Liver (tissue), 9 donors: ENCODE results near the gene SLC38A6. TPM values are rescaled to one million over a fixed set of nuclear protein-coding genes. Genes with fewer than 3 reads are reported as not detected.

Experiments
- DNase-seq: peaks from one replicate; pipeline ENCODE4 v3.0.0-alpha.2; 2017; ENCODE audit warnings: low spot score
- H3K27ac ChIP-seq, 2 donors: one replicate each; pipeline ENCODE4 v1.7.0; 2013; ENCODE audit warnings: inconsistent platforms in 2 of 2, low read length in 2 of 2, control low read depth in 1 of 2, low read depth in 1 of 2, mild to moderate bottlenecking in 1 of 2
- H3K27me3 ChIP-seq, 4 donors: one replicate each; pipeline versions ENCODE4 v1.6.1 to v1.7.0; 2013; ENCODE audit warnings: low read length in 3 of 4, inconsistent platforms in 1 of 4, mild to moderate bottlenecking in 1 of 4, moderate library complexity in 1 of 4; ENCODE audit not compliant: control insufficient read depth in 4 of 4, insufficient read depth in 4 of 4
- H3K36me3 ChIP-seq, 4 donors: one replicate each; pipeline versions ENCODE4 v1.6.1 to v1.7.0; 2013; ENCODE audit warnings: low read length in 3 of 4, mild to moderate bottlenecking in 3 of 4, low read depth in 1 of 4, moderate library complexity in 1 of 4; ENCODE audit not compliant: control insufficient read depth in 4 of 4, insufficient read depth in 3 of 4
- H3K4me1 ChIP-seq, 4 donors: one replicate each; pipeline versions ENCODE4 v1.6.1 to v1.7.0; 2013; ENCODE audit warnings: low read length in 3 of 4, mild to moderate bottlenecking in 3 of 4, moderate library complexity in 1 of 4; ENCODE audit not compliant: control insufficient read depth in 4 of 4, insufficient read depth in 4 of 4
- H3K4me3 ChIP-seq, 3 donors: one replicate each; pipeline versions ENCODE4 v1.6.1 to v1.7.0; 2013; ENCODE audit warnings: low read length in 3 of 3, control low read depth in 1 of 3, low read depth in 1 of 3, mild to moderate bottlenecking in 1 of 3
- H3K9ac ChIP-seq, 2 donors: one replicate each; pipeline ENCODE4 v1.7.0; 2013; ENCODE audit warnings: low read length in 2 of 2, mild to moderate bottlenecking in 2 of 2, moderate library complexity in 2 of 2, control low read depth in 1 of 2, low read depth in 1 of 2
- H3K9me3 ChIP-seq, 4 donors: one replicate each; pipeline versions ENCODE4 v1.6.1 to v1.7.0; 2013; ENCODE audit warnings: low read length in 3 of 4; ENCODE audit not compliant: control insufficient read depth in 4 of 4
- ATF3 ChIP-seq: IDR thresholded peaks from 2 replicates; pipeline ENCODE4 v1.6.1; 2016; ENCODE audit warnings: antibody characterized with exemption
- CTCF ChIP-seq: fragments of 150-350 bp; IDR thresholded peaks from 2 replicates; pipeline ENCODE4 v1.5.1; 2017; ENCODE audit warnings: improper control_type of control experiment, low read depth, low read length; ENCODE audit not compliant: missing input control
- EGR1 ChIP-seq, 2 donors: IDR thresholded peaks; 2 replicates each; pipeline ENCODE4 v1.6.1; 2016 to 2018; ENCODE audit warnings: antibody characterized with exemption in 2 of 2, low read depth in 2 of 2
- FOXA1 ChIP-seq: IDR thresholded peaks from 2 replicates; pipeline ENCODE4 v1.6.1; 2016; ENCODE audit warnings: antibody characterized with exemption
- FOXA2 ChIP-seq: IDR thresholded peaks from 2 replicates; pipeline ENCODE4 v1.6.1; 2016; ENCODE audit warnings: antibody characterized with exemption
- GABPA ChIP-seq, 2 donors: IDR thresholded peaks in 1 of 2; conservative IDR thresholded peaks in 1 of 2; 2 replicates each; pipeline ENCODE4 v1.6.1; 2016; ENCODE audit warnings: antibody characterized with exemption in 2 of 2, mild to moderate bottlenecking in 1 of 2, moderate library complexity in 1 of 2
- HNF4A ChIP-seq, 2 donors: conservative IDR thresholded peaks; 2 replicates each; pipeline ENCODE4 v1.6.1; 2016; ENCODE audit warnings: antibody characterized with exemption in 2 of 2, mild to moderate bottlenecking in 2 of 2
- HNF4G ChIP-seq: IDR thresholded peaks from 2 replicates; pipeline ENCODE4 v1.6.1; 2016; ENCODE audit warnings: antibody characterized with exemption
- JUND ChIP-seq, 2 donors: IDR thresholded peaks; 2 replicates each; pipeline ENCODE4 v1.6.1; 2016; ENCODE audit warnings: antibody characterized with exemption in 2 of 2
- MAX ChIP-seq: IDR thresholded peaks from 2 replicates; pipeline ENCODE4 v1.6.1; 2016; ENCODE audit warnings: antibody characterized with exemption
- NR2F2 ChIP-seq: IDR thresholded peaks from 2 replicates; pipeline ENCODE4 v1.6.1; 2016; ENCODE audit warnings: antibody characterized with exemption
- RAD21 ChIP-seq, 2 donors: IDR thresholded peaks; 2 replicates each; pipeline ENCODE4 v1.6.1; 2016; ENCODE audit warnings: antibody characterized with exemption in 2 of 2, mild to moderate bottlenecking in 2 of 2
- REST ChIP-seq: IDR thresholded peaks from 2 replicates; pipeline ENCODE4 v1.6.1; 2016; ENCODE audit warnings: antibody characterized with exemption, mild to moderate bottlenecking
- SP1 ChIP-seq: IDR thresholded peaks from 2 replicates; pipeline ENCODE4 v1.6.1; 2018; ENCODE audit warnings: antibody characterized with exemption, mild to moderate bottlenecking
- TAF1 ChIP-seq: conservative IDR thresholded peaks from 2 replicates; pipeline ENCODE4 v1.6.1; 2016; ENCODE audit warnings: antibody characterized with exemption, mild to moderate bottlenecking
- YY1 ChIP-seq: IDR thresholded peaks from 2 replicates; pipeline ENCODE4 v1.6.1; 2016; ENCODE audit warnings: antibody characterized with exemption, mild to moderate bottlenecking
- ZBTB33 ChIP-seq: IDR thresholded peaks from 2 replicates; pipeline ENCODE4 v1.6.1; 2016; ENCODE audit warnings: antibody characterized with exemption
- WGBS: extraction: QIAGEN DNeasy Blood & Tissue Kit; methylation state at CpG from one replicate; pipeline ENCODE4 v1.1.7; 2013; 5-methylcytosine and 5-hydroxymethylcytosine counted together
- polyA plus RNA-seq, 2 donors: library from polyadenylated mRNA; stranded (reverse) in 1 of 2; unstranded in 1 of 2; fragments of 200-250 nt in 1 of 2; fragments of >200 nt in 1 of 2; fragmentation: Nextera tagmentation in 1 of 2; extraction: Ambion mirVana in 1 of 2; gene quantifications; one replicate each; pipeline versions ENCODE4 v1.2.1 to v1.2.3, GENCODE V29; 2013 to 2015
- total RNA-seq, 2 donors: library from RNA; depleted of rRNA; stranded (reverse); fragments of >200 nt; gene quantifications; one replicate each; pipeline ENCODE4 v1.2.3, GENCODE V29; 2014
- donor health status: healthy.
- donor health status: healthy.
- donor health status: healthy.
- donor health status: healthy.
- donor health status: healthy.

Gene SLC38A6
- total and polyA plus RNA-seq, 4 donors = 2.6 to 10.6 (median 6.4) TPM

- Histone ChIP-seq H3K4me3 (no peak overlapping the region), H3K36me3 (peaks cover 0 to under 1% (median under 1%) of the 10 kb centered on the region in 4 donors), H3K27ac (no peak overlapping the region), H3K27me3 (no peaks in the 10 kb centered on the region), H3K9ac (no peak overlapping the region), H3K4me1 (no peaks in the 10 kb centered on the region), H3K9me3 (no peaks in the 10 kb centered on the region)
- 96% methylated on average over 2 of the region's 2 CpGs for WGBS
- TF ChIP-seq REST (no peak), CTCF (no peak), HNF4G (no peak), ZBTB33 (no peak), RAD21 (IDR thresholded peaks at IDR 0.05) (no peak), GABPA (IDR thresholded peaks at IDR 0.05 in 1 of 2, conservative IDR thresholded peaks at IDR 0.05 in 1 of 2) (no peak), SP1 (no peak), HNF4A (conservative IDR thresholded peaks at IDR 0.05) (no peak), FOXA1 (no peak), FOXA2 (no peak), EGR1 (IDR thresholded peaks at IDR 0.05; ENCODE audit: low read depth in 2 of 2) (no peak), MAX (no peak), JUND (IDR thresholded peaks at IDR 0.05) (no peak), YY1 (no peak)
- DNase-seq = no peak
Observed at GRCh38 chr14:60970146-60970545, 10.9 kb upstream of the SLC38A6 start.

GRCh38 chr14:60971271-60971670 lies 9.8 kb upstream of the SLC38A6 start:
- 38% methylated on average over 2 of the region's 2 CpGs for WGBS
- TF ChIP-seq GABPA (IDR thresholded peaks at IDR 0.05 in 1 of 2, conservative IDR thresholded peaks at IDR 0.05 in 1 of 2) (no peak), TAF1 (no peak), CTCF (no peak), YY1 (no peak), MAX (no peak), REST (no peak), ATF3 (no peak), JUND (IDR thresholded peaks at IDR 0.05) (no peak), EGR1 (IDR thresholded peaks at IDR 0.05; ENCODE audit: low read depth in 2 of 2) (no peak), NR2F2 (no peak), RAD21 (IDR thresholded peaks at IDR 0.05) (no peak)

More at GRCh38 chr14:60971271-60971670, 9.8 kb upstream of the SLC38A6 start:
- no peak overlapping the region for H3K9ac ChIP-seq
- no peaks in the 10 kb centered on the region for H3K9me3 ChIP-seq
- no peak overlapping the region for H3K4me3 ChIP-seq
- H3K36me3 ChIP-seq = peaks cover 0 to 11% (median 6%) of the 10 kb centered on the region in 4 donors
- DNase-seq = no peak
- no peaks in the 10 kb centered on the region for H3K4me1 ChIP-seq
- H3K27me3 ChIP-seq = no peaks in the 10 kb centered on the region
- no peak overlapping the region for H3K27ac ChIP-seq
